Colonic mucosa (tissue), 4 donors: ENCODE results near the gene ATP13A3. TPM values are rescaled to one million over a fixed set of nuclear protein-coding genes. Genes with fewer than 3 reads are reported as not detected.

ENCODE experiments used
- DNase-seq: peaks from one replicate; pipeline ENCODE4 v3.0.0-alpha.2; 2020
- H3K27ac ChIP-seq: fragments of 200-600 bp; one replicate; pipeline ENCODE4 v1.8.0; 2021
- H3K27me3 ChIP-seq: fragments of 200-600 bp; one replicate; pipeline ENCODE4 v1.8.0; 2021
- H3K36me3 ChIP-seq: fragments of 200-600 bp; one replicate; pipeline ENCODE4 v1.8.0; 2021
- H3K4me1 ChIP-seq: fragments of 200-600 bp; one replicate; pipeline ENCODE4 v1.8.0; 2021; ENCODE audit warnings: mild to moderate bottlenecking
- H3K4me3 ChIP-seq: fragments of 200-600 bp; one replicate; pipeline ENCODE4 v1.8.0; 2021
- H3K9ac ChIP-seq, 2 donors: one replicate each; pipeline ENCODE4 v1.7.0; 2013; ENCODE audit warnings: control low read depth in 2 of 2, low read depth in 2 of 2, low read length in 2 of 2
- H3K9me3 ChIP-seq: fragments of 200-600 bp; one replicate; pipeline ENCODE4 v1.8.0; 2021
- CTCF ChIP-seq: fragments of 200-600 bp; IDR thresholded peaks from one replicate; pipeline ENCODE4 v1.8.0; 2022; ENCODE audit warnings: antibody characterized with exemption, mild to moderate bottlenecking
- intact Hi-C: fragments of 100-400 bp; cut with DNase I; formaldehyde crosslinking; loops from one replicate; pipeline ENCODE4 v1.14.1; 2022
- total RNA-seq, 2 donors: library from RNA; stranded (reverse); fragmentation: NEBNext Ultra II Directional in 1 of 2; extraction: Animal tissue kit (Norgen Biotek cat#: 25700) in 1 of 2; gene quantifications; one replicate each; pipeline ENCODE4 v1.2.1, GENCODE V29; 2021
- donor health status: healthy.
- donor health status: DM: no; HTN: no; CAD: no.
- donor health status: DM: no; HTN: no; CAD: no.

ATP13A3 gene
- total RNA-seq, 2 donors from 2014 or later = 86.0 to 89.8 TPM

- intact Hi-C loops = no loop called here
- H3K4me3 ChIP-seq = no peak within 1 kb of the TSS
- H3K27ac ChIP-seq = no peak within 1 kb of the TSS
- H3K36me3 ChIP-seq = no peaks in the 10 kb centered on the region
- H3K27me3 ChIP-seq = no peaks in the 10 kb centered on the region
- no peak for TF ChIP-seq CTCF
- H3K9me3 ChIP-seq = no peaks in the 10 kb centered on the region
- H3K4me1 ChIP-seq = no peaks in the 10 kb centered on the region
- no peak within 1 kb of the TSS for H3K9ac ChIP-seq
- peak; percentile 23 for DNase-seq
Observed at GRCh38 chr3:194369522-194370279, 117.1 kb downstream of the ATP13A3 start, which contains the start of gene LRRC15. TSS of gene LRRC15 (minus strand) at chr3:194369743. CDS start at chr3:194361043, 8,700 bp downstream.

- no peak overlapping the region for H3K4me3 ChIP-seq
- H3K27ac ChIP-seq = no peak overlapping the region
- DNase-seq = no peak
- H3K36me3 ChIP-seq = no peaks in the 10 kb centered on the region
- no peaks in the 10 kb centered on the region for H3K4me1 ChIP-seq
- H3K27me3 ChIP-seq = no peaks in the 10 kb centered on the region
- intact Hi-C loops = no loop called here
- TF ChIP-seq CTCF = no peak
- H3K9me3 ChIP-seq = no peaks in the 10 kb centered on the region
- H3K9ac ChIP-seq = no peak overlapping the region
Observed at GRCh38 chr3:194368918-194369317, 117.9 kb downstream of the ATP13A3 start.

GRCh38 chr3:194367992-194368841 lies 118.6 kb downstream of the ATP13A3 start:
- no peaks in the 10 kb centered on the region for H3K36me3 ChIP-seq
- no peaks in the 10 kb centered on the region for H3K27me3 ChIP-seq
- no peak overlapping the region for H3K4me3 ChIP-seq
- no peak for DNase-seq
- TF ChIP-seq CTCF = no peak
- no peak overlapping the region for H3K9ac ChIP-seq
- no peak overlapping the region for H3K27ac ChIP-seq
- intact Hi-C loops = no loop called here
- H3K9me3 ChIP-seq = no peaks in the 10 kb centered on the region
- no peaks in the 10 kb centered on the region for H3K4me1 ChIP-seq

GRCh38 chr3:194365978-194366490 lies 120.8 kb downstream of the ATP13A3 start:
- H3K4me1 ChIP-seq = no peaks in the 10 kb centered on the region
- intact Hi-C loops = no loop called here

More at GRCh38 chr3:194365978-194366490, 120.8 kb downstream of the ATP13A3 start:
- no peak for TF ChIP-seq CTCF
- H3K4me3 ChIP-seq = no peak overlapping the region
- no peaks in the 10 kb centered on the region for H3K27me3 ChIP-seq
- H3K9ac ChIP-seq = no peak overlapping the region
- no peaks in the 10 kb centered on the region for H3K9me3 ChIP-seq
- no peaks in the 10 kb centered on the region for H3K36me3 ChIP-seq
- DNase-seq = no peak
- H3K27ac ChIP-seq = no peak overlapping the region
